EH (cell line): ENCODE data around the gene FAM131A.

ENCODE experiments used
- DNase-seq: peaks from one replicate; pipeline ENCODE4 v3.0.0-alpha.2; 2015; ENCODE audit warnings: low read depth

The FAM131A gene

GRCh38 chr3:184358124-184358767, 20.8 kb downstream of the FAM131A start:
- DNase-seq: no peak

- DNase-seq: no peak
Measured at GRCh38 chr3:184358921-184359350, 21.5 kb downstream of the FAM131A start.

GRCh38 chr3:184359610-184360009, 22.2 kb downstream of the FAM131A start:
- no peak for DNase-seq

GRCh38 chr3:184360070-184360928, 22.9 kb downstream of the FAM131A start:
- DNase-seq: no peak

- no peak for DNase-seq
Measured at GRCh38 chr3:184360929-184361531, 23.6 kb downstream of the FAM131A start.

GRCh38 chr3:184361532-184361931, 24.1 kb downstream of the FAM131A start, which contains the start of the genes CLCN2 and POLR2H:
Gene CLCN2 (minus strand): TSS chr3:184361605. CDS start chr3:184361479, 126 bp downstream.
Gene POLR2H (plus strand): TSS chr3:184361710. CDS start chr3:184363493, 1,783 bp downstream.
- DNase-seq: peak; percentile 62

GRCh38 chr3:184361932-184362667, 24.7 kb downstream of the FAM131A start:
- DNase-seq: peak; percentile 72

DNA sequence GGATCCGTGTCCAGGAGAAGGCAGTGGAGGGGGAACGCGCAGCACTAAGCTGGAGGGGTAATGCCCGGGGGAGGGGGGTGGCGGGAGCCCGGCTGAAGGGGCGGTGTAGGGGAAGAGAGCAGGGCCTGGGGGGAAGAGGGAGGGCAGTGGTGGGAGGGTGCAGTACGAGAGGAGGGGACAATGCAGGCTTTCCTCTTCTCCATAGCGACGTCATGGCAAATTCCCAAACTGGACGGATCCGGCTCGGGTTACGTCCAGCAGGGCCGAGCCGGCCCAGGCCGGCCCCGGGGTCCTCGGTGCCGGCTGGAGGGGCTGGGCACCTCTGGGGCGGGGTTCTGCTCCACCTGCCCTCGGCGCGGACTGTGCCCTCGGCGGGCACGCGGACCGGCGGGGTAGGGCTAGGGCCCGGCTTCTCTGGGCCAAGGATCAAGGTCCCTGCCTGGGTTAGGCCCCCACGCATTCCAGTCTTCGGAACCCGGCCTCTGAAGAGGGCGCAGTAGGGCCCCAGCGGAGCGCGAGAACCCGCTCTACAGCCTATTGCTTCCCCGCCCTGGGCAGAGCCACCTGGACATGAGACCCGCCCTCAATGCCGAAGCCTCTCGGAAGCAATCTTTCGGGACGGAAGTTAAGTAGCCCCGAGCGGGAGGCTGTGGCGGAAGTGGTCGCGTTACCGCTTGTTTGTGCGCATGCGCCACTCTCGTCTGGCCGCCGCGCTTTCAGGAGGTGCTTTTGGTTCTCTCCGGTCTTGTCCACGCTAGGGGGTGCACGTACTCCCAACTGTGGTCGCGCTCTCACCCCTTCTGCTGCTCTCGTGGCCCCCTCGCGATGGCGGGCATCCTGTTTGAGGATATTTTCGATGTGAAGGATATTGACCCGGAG, 25.5 kb downstream of the FAM131A start:
- peak; percentile 98 for DNase-seq

- DNase-seq: peak; percentile 44
Measured at GRCh38 chr3:184366619-184367289, 29.4 kb downstream of the FAM131A start.

DNA sequence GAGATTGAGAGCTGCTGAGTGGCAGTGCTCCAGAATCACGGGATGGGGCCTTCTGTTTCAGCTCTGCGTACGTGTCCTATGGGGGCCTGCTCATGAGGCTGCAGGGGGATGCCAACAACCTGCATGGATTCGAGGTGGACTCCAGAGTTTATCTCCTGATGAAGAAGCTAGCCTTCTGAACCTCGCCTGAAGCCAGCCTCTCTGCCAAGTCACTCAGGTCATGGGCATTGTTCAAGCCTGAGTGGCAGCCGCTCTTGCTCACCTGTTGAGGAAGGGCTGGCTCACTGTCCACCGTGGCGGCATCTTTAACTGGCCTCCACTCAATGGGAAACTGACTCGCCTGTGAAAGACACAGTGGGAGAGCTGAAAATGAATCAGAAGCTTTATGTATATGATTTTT, 30.7 kb downstream of the FAM131A start:
- DNase-seq: no peak

- DNase-seq: peak; percentile 88
Measured at GRCh38 chr3:184368586-184369183, 31.3 kb downstream of the FAM131A start.

DNA sequence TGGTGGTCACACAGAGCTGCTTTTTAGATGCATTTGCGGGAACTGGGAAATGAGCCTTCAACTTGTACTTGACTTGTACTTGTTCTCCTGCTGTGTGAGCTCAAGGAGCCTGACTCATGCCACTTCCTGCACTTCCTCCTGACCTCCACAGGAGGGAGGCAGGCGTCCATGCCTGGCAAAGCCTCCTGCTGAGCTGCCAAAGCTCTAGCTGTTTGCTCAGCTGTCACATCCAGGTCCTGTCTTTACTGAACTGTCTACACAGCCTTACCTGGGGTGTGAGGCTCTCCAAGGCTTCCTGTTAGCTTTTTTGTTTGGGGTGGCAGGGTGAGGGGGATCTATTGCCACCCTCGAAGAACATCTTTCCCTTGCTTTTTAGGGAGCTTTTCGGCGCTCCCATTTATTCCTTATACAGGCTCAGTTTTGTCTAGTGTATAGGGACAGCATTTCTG, 34.2 kb downstream of the FAM131A start:
- peak; percentile 88 for DNase-seq

- DNase-seq: no peak
Measured at GRCh38 chr3:184372296-184372821, 35.0 kb downstream of the FAM131A start.

DNA sequence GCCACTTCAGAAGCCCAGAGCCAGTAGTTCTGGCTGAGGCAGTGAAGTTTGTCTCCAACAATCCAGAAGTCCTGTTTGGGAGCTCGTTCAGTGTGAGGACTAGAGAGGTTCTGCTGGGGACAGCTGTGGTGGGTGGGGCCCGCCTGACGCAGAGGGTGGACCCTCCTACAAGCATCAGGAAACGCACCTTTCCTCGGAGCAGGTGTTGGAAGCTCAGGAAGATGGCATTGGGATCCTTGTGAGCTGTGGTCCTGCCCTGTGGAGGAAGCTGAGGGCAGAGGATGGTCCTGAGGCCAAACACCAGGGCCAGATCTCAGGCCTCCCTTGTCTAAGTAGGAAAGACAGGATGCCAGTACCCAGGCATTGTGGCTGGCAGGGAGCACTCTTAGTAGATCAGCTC, 35.5 kb downstream of the FAM131A start:
- DNase-seq: no peak

- peak; percentile 57 for DNase-seq
Measured at GRCh38 chr3:184373422-184373821, 36.0 kb downstream of the FAM131A start.

DNA sequence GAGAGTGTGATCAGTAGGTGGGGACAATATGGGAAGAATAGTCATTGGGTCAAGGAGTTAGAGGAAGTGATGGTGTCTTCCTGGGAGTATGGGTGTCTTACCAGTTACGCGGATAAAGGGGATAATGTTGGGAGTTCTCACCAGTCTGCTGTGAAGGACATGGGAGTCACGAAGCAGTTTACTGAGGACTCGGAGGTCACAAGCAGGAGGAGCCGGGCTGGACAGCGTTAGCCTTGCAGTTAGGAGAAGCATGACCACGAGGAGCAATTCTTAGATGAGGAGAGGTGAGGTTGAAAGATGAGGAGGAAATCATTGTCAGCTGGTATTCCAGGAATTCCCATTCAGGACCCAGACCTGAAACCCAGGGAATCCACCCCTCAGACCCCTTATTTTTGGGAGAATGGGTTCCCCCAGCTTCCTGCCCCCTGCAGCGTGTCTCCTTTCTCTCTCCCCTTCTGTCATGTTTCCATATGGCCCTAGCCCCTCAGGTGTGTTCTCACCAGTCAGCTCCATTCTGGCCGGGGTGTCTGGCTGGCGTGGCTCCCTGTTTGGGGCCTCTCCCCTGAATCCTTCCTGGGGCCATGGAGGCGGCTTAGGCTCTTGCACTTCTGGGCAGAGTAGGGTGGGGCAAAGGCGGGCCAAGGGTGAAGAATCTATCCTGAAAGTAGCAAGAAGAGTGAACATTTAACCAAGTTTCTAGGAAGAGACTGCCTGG, 38.5 kb downstream of the FAM131A start:
- DNase-seq: no peak

DNA sequence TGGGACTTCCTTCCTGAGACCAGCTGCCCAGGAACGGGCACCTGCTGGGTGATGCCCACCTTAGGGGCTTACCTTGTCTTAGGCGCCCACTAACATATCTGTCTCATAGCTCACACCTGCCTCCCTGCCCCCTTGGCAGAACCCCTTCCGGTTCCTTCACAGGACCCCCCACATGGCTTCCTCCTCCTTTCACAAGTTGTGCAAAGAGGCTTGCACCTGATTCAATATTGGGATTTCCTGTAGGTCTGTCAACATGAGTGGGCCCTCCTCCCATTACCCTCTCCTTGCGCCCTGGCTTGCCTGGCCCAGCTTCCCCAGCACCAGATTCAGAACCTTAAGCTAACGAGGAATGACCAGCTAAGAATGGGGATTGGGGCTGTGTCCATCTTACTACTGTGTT, 40.0 kb downstream of the FAM131A start:
- no peak for DNase-seq

DNA sequence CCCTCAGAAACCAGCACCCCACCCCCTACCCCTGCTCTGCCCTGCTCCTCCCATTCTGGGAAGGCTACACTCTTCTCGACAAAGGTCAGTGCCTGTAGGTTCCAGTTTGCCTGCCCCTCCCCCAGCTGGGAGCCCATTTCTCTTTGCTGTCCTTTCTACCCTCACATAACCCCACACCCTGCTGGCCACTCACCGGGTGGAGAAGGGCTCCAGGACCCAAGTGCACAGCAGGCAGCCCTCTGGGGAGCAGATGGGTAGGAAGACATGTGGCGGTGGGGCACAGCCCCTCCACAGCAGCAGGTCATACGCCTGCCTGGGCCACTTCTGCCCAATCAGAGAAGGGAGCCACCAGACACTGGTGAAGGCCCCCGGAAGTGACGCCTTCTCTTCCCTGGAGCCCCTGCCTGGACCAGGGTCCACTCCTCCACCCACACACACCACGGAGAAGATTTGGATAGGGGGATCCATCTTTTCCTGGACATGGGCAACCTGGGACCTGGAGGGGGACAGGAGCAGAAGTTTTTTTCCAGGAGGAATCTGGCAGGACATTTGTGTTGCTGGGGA, 40.6 kb downstream of the FAM131A start, which contains the start of gene THPO:
TSS of gene THPO (minus strand) at position 326 of the 564 bp plus-strand sequence. CDS start 1,948 bp downstream, outside the sequence.
- no peak for DNase-seq
